Measurements from ENCODE around the gene CNTN6. TPM values are rescaled to one million over a fixed set of nuclear protein-coding genes. Genes with fewer than 3 reads are reported as not detected.

The CNTN6 gene
- polyA plus RNA-seq, 1 of the 3 experiments (the other 2 are of a cell fraction), result 0.02 TPM

DNA sequence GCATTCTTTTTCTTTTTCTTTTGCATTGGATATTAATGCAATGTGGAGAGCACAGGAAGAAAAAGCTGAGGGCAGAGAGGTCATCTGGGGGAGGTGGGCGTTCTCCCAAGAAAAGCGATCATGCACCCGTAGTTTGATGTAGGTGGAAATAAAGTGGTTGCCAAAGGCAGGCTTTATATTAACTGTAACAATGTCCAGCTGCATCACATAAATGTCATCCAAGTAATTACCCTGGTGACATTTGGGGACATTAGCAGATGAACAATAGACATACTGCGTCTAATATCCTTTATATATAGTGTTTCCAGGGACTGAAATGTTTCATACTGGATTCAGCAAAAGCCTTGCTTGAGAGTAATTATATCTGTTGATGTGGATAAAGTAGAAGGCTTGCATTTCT lies 135.5 kb downstream of the CNTN6 start (continued):
- TF ChIP-seq, protein P1, sequence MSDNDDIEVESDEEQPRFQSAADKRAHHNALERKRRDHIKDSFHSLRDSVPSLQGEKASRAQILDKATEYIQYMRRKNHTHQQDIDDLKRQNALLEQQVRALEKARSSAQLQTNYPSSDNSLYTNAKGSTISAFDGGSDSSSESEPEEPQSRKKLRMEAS (IDR thresholded peaks at IDR 0.05; ENCODE audit: low read depth), result no peak
- TF ChIP-seq, protein P2, sequence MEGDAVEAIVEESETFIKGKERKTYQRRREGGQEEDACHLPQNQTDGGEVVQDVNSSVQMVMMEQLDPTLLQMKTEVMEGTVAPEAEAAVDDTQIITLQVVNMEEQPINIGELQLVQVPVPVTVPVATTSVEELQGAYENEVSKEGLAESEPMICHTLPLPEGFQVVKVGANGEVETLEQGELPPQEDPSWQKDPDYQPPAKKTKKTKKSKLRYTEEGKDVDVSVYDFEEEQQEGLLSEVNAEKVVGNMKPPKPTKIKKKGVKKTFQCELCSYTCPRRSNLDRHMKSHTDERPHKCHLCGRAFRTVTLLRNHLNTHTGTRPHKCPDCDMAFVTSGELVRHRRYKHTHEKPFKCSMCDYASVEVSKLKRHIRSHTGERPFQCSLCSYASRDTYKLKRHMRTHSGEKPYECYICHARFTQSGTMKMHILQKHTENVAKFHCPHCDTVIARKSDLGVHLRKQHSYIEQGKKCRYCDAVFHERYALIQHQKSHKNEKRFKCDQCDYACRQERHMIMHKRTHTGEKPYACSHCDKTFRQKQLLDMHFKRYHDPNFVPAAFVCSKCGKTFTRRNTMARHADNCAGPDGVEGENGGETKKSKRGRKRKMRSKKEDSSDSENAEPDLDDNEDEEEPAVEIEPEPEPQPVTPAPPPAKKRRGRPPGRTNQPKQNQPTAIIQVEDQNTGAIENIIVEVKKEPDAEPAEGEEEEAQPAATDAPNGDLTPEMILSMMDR (IDR thresholded peaks at IDR 0.05), result no peak
- no peak for TF ChIP-seq SIN3A (IDR thresholded peaks at IDR 0.05; ENCODE audit: borderline replicate concordance, low read depth, low read length)
- TF ChIP-seq TEAD4 (IDR thresholded peaks at IDR 0.05; ENCODE audit: borderline replicate concordance, insufficient read depth), result no peak
- TF ChIP-seq RAD21 (IDR thresholded peaks at IDR 0.05; ENCODE audit: low read length), result peak; percentile 34; the same call in 1 of the 2 replicates
- TF ChIP-seq, protein P3, sequence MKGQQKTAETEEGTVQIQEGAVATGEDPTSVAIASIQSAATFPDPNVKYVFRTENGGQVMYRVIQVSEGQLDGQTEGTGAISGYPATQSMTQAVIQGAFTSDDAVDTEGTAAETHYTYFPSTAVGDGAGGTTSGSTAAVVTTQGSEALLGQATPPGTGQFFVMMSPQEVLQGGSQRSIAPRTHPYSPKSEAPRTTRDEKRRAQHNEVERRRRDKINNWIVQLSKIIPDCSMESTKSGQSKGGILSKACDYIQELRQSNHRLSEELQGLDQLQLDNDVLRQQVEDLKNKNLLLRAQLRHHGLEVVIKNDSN (IDR thresholded peaks at IDR 0.05; ENCODE audit: borderline replicate concordance, low read depth), result no peak
- no peak for TF ChIP-seq REST (IDR thresholded peaks at IDR 0.05; ENCODE audit: low read depth, low read length)
- peak in 1 of 2 experiments; percentile 94; a peak in 2 of 4 replicates for TF ChIP-seq EP300 (IDR thresholded peaks at IDR 0.05; ENCODE audit: borderline replicate concordance in 1 of 2, low read depth in 1 of 2, low read length in 1 of 2)
- no peak for TF ChIP-seq MEF2A (IDR thresholded peaks at IDR 0.05; ENCODE audit: borderline replicate concordance, low read depth)
- no peak for TF ChIP-seq POLR2AphosphoS5 (IDR thresholded peaks at IDR 0.05; ENCODE audit: low read depth, low read length)

DNA sequence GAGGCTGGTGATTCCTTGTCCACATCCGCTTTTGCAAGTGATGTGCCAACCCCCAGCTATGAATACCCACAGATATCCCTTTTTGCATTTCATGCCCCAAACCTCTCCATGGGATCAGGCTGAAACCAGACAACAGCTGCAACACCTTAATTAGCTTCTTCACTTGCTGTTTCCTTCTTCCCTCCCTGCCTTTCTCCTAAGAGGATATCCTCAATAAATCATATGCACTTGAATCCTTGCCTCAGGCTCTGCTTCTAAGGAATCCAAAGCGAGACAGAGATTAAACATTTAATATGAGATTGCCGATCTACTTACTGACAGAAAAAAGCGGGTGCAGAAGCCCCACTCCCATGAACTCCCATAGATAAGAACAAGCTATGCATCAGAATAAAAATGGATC lies 138.1 kb downstream of the CNTN6 start:
- TF ChIP-seq JUND (IDR thresholded peaks at IDR 0.05) (no peak), GATA2 (CRISPR knock-in tag; IDR thresholded peaks at IDR 0.05) (no peak), NRF1 (IDR thresholded peaks at IDR 0.05; ENCODE audit: low read depth, low read length) (no peak), USF2 (IDR thresholded peaks at IDR 0.05; ENCODE audit: borderline replicate concordance, low read depth, low read length) (no peak), MEF2A (IDR thresholded peaks at IDR 0.05; ENCODE audit: borderline replicate concordance, low read depth) (no peak), CHD2 (IDR thresholded peaks at IDR 0.05; ENCODE audit: low read length, partially characterized antibody) (no peak), PBX3 (IDR thresholded peaks at IDR 0.05) (no peak), TEAD4 (IDR thresholded peaks at IDR 0.05; ENCODE audit: borderline replicate concordance, insufficient read depth) (no peak), RCOR1 (IDR thresholded peaks at IDR 0.05; ENCODE audit: low read length) (no peak), MXI1 (IDR thresholded peaks at IDR 0.05; ENCODE audit: low read depth, low read length) (no peak), GABPA (IDR thresholded peaks at IDR 0.05; ENCODE audit: low read depth) (no peak), FOXJ3 (CRISPR knock-in tag; IDR thresholded peaks at IDR 0.05) (no peak)
- Histone ChIP-seq H3K9ac (no peak overlapping the region), H2AFZ (ENCODE audit: low read depth) (no peak overlapping the region), H3K4me2 (no peak overlapping the region), H3K4me3 (ENCODE audit: low read depth in 2 of 2, low read length in 1 of 2) (no peak overlapping the region), H4K20me1 (ENCODE audit: insufficient read depth) (no peaks in the 10 kb centered on the region), H3K36me3 (replicated peaks in 1 of 2; ENCODE audit: control insufficient read depth in 1 of 2, insufficient read depth in 2 of 2, low read length in 1 of 2) (no peaks in the 10 kb centered on the region), H3K27ac (ENCODE audit: low read depth in 2 of 2, low read length in 1 of 2) (no peak overlapping the region), H3K4me1 (ENCODE audit: control insufficient read depth in 1 of 2, insufficient read depth in 2 of 2, low read depth in 1 of 2, low read length in 1 of 2) (peaks cover 0 to 5% of the 10 kb centered on the region in 2 experiments; a peak in 2 of 4 replicates), H3K9me2 (no peaks in the 10 kb centered on the region), H3K79me2 (ENCODE audit: insufficient read depth) (no peaks in the 10 kb centered on the region), H3K27me3 (ENCODE audit: insufficient read depth) (no peaks in the 10 kb centered on the region), H3K9me3 (no peaks in the 10 kb centered on the region; the same call in 1 of the 2 replicates), H3F3A (replicated peaks; ENCODE audit: insufficient read depth) (no peaks in the 10 kb centered on the region)
- POLR2A ChIA-PET, result no interaction called here
- no peak for DNase-seq
- CTCF ChIA-PET, result no interaction called here
- WGBS (ENCODE audit: low lambda C conversion rate), result 59% methylated on average over 4 of the region's 4 CpGs
